ENCODE results near the gene RIIAD1. TPM values are rescaled to one million over a fixed set of nuclear protein-coding genes. Genes with fewer than 3 reads are reported as not detected.

Gene RIIAD1
- total RNA-seq, 1 donor from 2014 or later = 0.14 TPM

DNA sequence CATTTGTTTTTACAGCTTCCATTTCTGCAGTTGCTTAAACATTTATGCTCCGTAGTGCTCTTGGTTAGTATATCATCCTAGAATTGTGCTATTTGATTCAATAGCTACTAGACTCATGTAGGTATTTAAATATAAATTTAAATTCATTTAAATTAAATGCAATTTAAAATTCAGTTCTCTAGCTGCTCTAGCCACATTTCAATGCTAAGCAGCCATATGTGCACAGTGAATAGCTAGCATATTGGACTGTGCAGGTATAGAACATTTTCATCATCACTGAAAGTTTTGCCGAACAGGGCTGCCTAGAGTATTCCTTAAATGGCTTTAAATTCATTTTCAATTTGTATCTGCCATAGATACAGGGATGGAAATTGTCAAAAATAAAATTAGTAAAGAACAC is 37.2 kb upstream of the RIIAD1 start:
- H3K27me3 Mint-ChIP-seq (ENCODE audit: low read depth) = no peaks in the 10 kb centered on the region
- H3K9me3 Mint-ChIP-seq = no peaks in the 10 kb centered on the region
- H3K4me1 Mint-ChIP-seq = no peaks in the 10 kb centered on the region

DNA sequence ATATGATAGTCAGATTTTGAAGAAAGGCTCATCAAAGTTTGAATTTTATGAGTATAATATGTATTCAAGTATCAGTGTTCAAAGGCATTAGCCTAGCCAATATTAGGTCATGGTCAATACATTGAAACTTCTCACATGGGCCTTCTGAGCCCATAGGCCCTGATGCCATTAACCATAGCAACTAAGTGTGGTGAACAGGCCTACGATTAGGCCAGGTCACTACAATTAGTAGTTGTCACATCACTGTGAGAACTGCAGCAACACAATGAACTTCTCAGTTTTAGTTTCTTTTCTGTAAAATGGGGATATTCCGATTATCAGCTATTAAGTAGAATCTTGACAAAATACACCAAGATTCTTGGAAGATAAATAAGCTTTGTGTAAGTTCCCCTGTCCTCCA is 34.8 kb upstream of the RIIAD1 start:
- Mint-ChIP-seq H3K27me3 (ENCODE audit: low read depth) (no peaks in the 10 kb centered on the region), H3K27ac (ENCODE audit: unreplicated experiment) (no peak overlapping the region), H3K4me1 (no peaks in the 10 kb centered on the region), H3K36me3 (ENCODE audit: low read depth) (no peaks in the 10 kb centered on the region), H3K9me3 (no peaks in the 10 kb centered on the region), H3K4me3 (no peak overlapping the region)
- no peak for DNase-seq (ENCODE audit: low read depth, low spot score)
- no peak for TF ChIP-seq CTCF (conservative IDR thresholded peaks at IDR 0.05)

More for the DNA sequence above, 37.2 kb upstream of the RIIAD1 start:
- no peak for DNase-seq (ENCODE audit: low read depth, low spot score)
- no peaks in the 10 kb centered on the region for H3K36me3 Mint-ChIP-seq (ENCODE audit: low read depth)
- no peak for TF ChIP-seq CTCF (conservative IDR thresholded peaks at IDR 0.05)
- H3K4me3 Mint-ChIP-seq = no peak overlapping the region
- no peak overlapping the region for H3K27ac Mint-ChIP-seq (ENCODE audit: unreplicated experiment)

GRCh38 chr1:151689494-151689893 is 31.8 kb upstream of the RIIAD1 start:
- no peaks in the 10 kb centered on the region for H3K27me3 Mint-ChIP-seq (ENCODE audit: low read depth)
- no peak overlapping the region for H3K27ac Mint-ChIP-seq (ENCODE audit: unreplicated experiment)
- no peak for TF ChIP-seq CTCF (conservative IDR thresholded peaks at IDR 0.05)
- H3K4me1 Mint-ChIP-seq = no peaks in the 10 kb centered on the region
- no peak overlapping the region for H3K4me3 Mint-ChIP-seq
- peaks cover 5% of the 10 kb centered on the region for H3K36me3 Mint-ChIP-seq (ENCODE audit: low read depth)
- no peaks in the 10 kb centered on the region for H3K9me3 Mint-ChIP-seq
- DNase-seq (ENCODE audit: low read depth, low spot score) = no peak

- Mint-ChIP-seq H3K4me3 (no peak overlapping the region), H3K27me3 (ENCODE audit: low read depth) (no peaks in the 10 kb centered on the region), H3K36me3 (ENCODE audit: low read depth) (peaks cover 5% of the 10 kb centered on the region), H3K9me3 (no peaks in the 10 kb centered on the region), H3K4me1 (no peaks in the 10 kb centered on the region), H3K27ac (ENCODE audit: unreplicated experiment) (no peak overlapping the region)
- no peak for DNase-seq (ENCODE audit: low read depth, low spot score)
- TF ChIP-seq CTCF (conservative IDR thresholded peaks at IDR 0.05) = no peak
These were observed 29.1 kb upstream of the RIIAD1 start for GRCh38 chr1:151692226-151692625.

DNA sequence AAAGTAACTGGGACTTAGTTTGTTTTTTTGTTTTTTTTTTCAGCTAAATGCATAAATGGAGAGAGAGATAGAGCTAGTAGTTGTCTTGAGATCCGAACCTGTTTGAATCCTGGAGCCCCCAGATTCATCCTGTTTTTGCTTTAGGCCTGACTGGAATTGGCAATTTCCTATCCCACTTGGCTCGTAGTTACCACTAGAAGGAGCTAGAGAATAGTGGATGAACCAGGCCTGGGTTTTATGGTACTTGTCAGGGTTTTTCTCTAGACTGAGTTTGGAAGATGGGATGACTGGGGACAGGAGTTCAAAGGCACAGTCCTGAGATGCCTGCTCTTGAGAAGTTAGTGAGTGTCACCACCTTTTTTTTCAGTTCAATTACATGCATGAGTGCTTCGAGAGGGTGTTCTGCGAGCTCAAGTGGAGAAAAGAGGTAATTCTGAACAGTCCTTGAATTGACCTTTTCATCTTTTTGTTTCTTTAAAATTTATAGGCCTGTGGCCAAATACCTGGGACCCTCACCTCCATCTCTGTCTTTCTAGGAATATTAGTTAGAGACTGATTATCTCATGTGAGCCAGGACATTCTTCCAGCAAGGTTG is 28.2 kb upstream of the RIIAD1 start:
- H3K4me3 Mint-ChIP-seq = no peak overlapping the region
- no peaks in the 10 kb centered on the region for H3K27me3 Mint-ChIP-seq (ENCODE audit: low read depth)
- H3K36me3 Mint-ChIP-seq (ENCODE audit: low read depth) = peaks cover 5% of the 10 kb centered on the region
- DNase-seq (ENCODE audit: low read depth, low spot score) = no peak
- H3K27ac Mint-ChIP-seq (ENCODE audit: unreplicated experiment) = no peak overlapping the region
- TF ChIP-seq CTCF (conservative IDR thresholded peaks at IDR 0.05) = peak; percentile 71
- no peaks in the 10 kb centered on the region for H3K9me3 Mint-ChIP-seq
- no peaks in the 10 kb centered on the region for H3K4me1 Mint-ChIP-seq

Measured in neural crest cell (in vitro differentiated cells).